Fibroblast of lung (primary cell): ENCODE results near the gene BZW1. TPM values are rescaled to one million over a fixed set of nuclear protein-coding genes. Genes with fewer than 3 reads are reported as not detected.
"Not testable (repeated sequence)": the region's sequence is repeated elsewhere in the genome, so short reads cannot be mapped to it uniquely, and the experiment has no call there.

Experiments
- DNase-seq, 2 donors: peaks; one replicate each; pipeline versions ENCODE4 v3.0.0 to v3.0.0-alpha.2; 2010; ENCODE audit warnings: low read depth in 2 of 2
- H2AFZ ChIP-seq: 2 replicates; pipeline ENCODE4 v1.5.1; 2012; ENCODE audit warnings: low read length, control low read depth, inconsistent platforms
- H3K27ac ChIP-seq: 2 replicates; pipeline ENCODE4 v1.5.1; 2011; ENCODE audit warnings: low read length, control low read depth; ENCODE audit not compliant: insufficient read depth
- H3K27me3 ChIP-seq: 2 replicates; pipeline ENCODE4 v1.5.1; 2011; ENCODE audit warnings: mild to moderate bottlenecking, low read length; ENCODE audit not compliant: control insufficient read depth, insufficient read depth
- H3K36me3 ChIP-seq: 2 replicates; pipeline ENCODE4 v1.5.1; 2011; ENCODE audit warnings: low read length; ENCODE audit not compliant: control insufficient read depth, insufficient read depth
- H3K4me1 ChIP-seq: 2 replicates; pipeline ENCODE4 v1.5.1; 2011; ENCODE audit warnings: low read length; ENCODE audit not compliant: control insufficient read depth, insufficient read depth; ENCODE audit errors: extremely low read depth
- H3K4me2 ChIP-seq: 2 replicates; pipeline ENCODE4 v1.5.1; 2011; ENCODE audit warnings: low read length, control low read depth; ENCODE audit not compliant: insufficient read depth; ENCODE audit errors: extremely low read depth
- H3K4me3 ChIP-seq, 4 experiments: fragments of 200-600 bp in 1 of 4; sonication (generic) in 1 of 4; replicated peaks in 1 of 4; 2 replicates each; pipeline ENCODE4 v1.5.1; 2011 to 2016; ENCODE audit warnings: low read length in 4 of 4, low read depth in 3 of 4, mild to moderate bottlenecking in 3 of 4, control low read depth in 2 of 4, inconsistent platforms in 1 of 4, mixed read lengths in 1 of 4; ENCODE audit not compliant: insufficient read depth in 1 of 4; ENCODE audit errors: control extremely low read depth in 1 of 4
- H3K79me2 ChIP-seq: 2 replicates; pipeline ENCODE4 v1.5.1; 2012; ENCODE audit warnings: mild to moderate bottlenecking, low read length, inconsistent platforms; ENCODE audit not compliant: control insufficient read depth, insufficient read depth
- H3K9ac ChIP-seq: 2 replicates; pipeline ENCODE4 v1.5.1; 2011; ENCODE audit warnings: mild to moderate bottlenecking, low read length, control low read depth; ENCODE audit not compliant: insufficient read depth
- H3K9me3 ChIP-seq: 2 replicates; pipeline ENCODE4 v1.5.1; 2012; ENCODE audit warnings: low read depth, low read length; ENCODE audit not compliant: control insufficient read depth, insufficient read depth
- H4K20me1 ChIP-seq: 2 replicates; pipeline ENCODE4 v1.5.1; 2011; ENCODE audit warnings: low read length; ENCODE audit not compliant: control insufficient read depth, insufficient read depth; ENCODE audit errors: extremely low read depth
- EZH2 ChIP-seq: IDR thresholded peaks from 2 replicates; pipeline ENCODE4 v1.5.1; 2012; ENCODE audit warnings: low read length, control low read depth, mild to moderate bottlenecking; ENCODE audit errors: missing control alignments
- polyA plus RNA-seq, 2 donors: library from polyadenylated mRNA; depleted of rRNA in 1 of 2; stranded (reverse) in 1 of 2; unstranded in 1 of 2; fragments of >200 nt; gene quantifications; 2 replicates each; pipeline ENCODE4 v1.2.1, GENCODE V29; 2011 to 2012; ENCODE audit warnings: missing spikeins in 1 of 2
- total RNA-seq: library from RNA; depleted of rRNA; stranded (reverse); fragments of >200 nt; gene quantifications from 2 replicates; pipeline ENCODE4 v1.2.1, GENCODE V29; 2014
- TF ChIP-seq, protein P1 (sequence below), 2 donors: IDR thresholded peaks in 1 of 2; conservative IDR thresholded peaks in 1 of 2; 1 replicate in 1 of 2; 2 replicates in 1 of 2; pipeline ENCODE4 v1.5.1; 2011 to 2012; ENCODE audit warnings: low read length in 2 of 2, control low read depth in 1 of 2, inconsistent platforms in 1 of 2, low read depth in 1 of 2, mild to moderate bottlenecking in 1 of 2

BZW1 gene
- total and polyA plus RNA-seq, 2 donors (not counting 1 experiment from before 2014, with no cell fraction given), result 325 to 425 TPM

DNA sequence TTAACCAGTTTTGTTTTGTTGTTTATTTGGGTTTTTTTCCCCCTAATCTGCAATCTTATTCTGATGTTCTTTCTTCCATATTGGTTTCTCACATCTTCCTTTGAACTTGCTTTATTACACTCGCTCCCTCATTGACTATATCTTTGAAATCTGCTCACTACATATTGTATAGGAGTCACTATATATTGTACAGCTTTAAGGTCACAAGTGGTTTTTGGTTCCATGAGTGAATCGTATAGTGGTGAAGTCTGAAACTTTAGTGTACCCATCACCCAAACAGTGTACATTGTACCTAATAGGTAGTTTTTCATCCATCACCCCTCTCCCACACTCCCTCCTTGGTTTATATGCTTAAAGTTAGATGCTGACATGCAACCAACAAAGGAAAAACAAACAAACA is 11.3 kb upstream of the BZW1 start:
- no peaks in the 10 kb centered on the region for H3K36me3 ChIP-seq
- no peak overlapping the region for H3K4me2 ChIP-seq
- no peaks in the 10 kb centered on the region for H4K20me1 ChIP-seq
- H3K9me3 ChIP-seq, result no peaks in the 10 kb centered on the region
- H3K27me3 ChIP-seq, result no peaks in the 10 kb centered on the region
- no peak overlapping the region for H3K4me3 ChIP-seq
- no peak for DNase-seq
- no peak overlapping the region for H2AFZ ChIP-seq
- no peak overlapping the region for H3K27ac ChIP-seq
- TF ChIP-seq, protein P1, sequence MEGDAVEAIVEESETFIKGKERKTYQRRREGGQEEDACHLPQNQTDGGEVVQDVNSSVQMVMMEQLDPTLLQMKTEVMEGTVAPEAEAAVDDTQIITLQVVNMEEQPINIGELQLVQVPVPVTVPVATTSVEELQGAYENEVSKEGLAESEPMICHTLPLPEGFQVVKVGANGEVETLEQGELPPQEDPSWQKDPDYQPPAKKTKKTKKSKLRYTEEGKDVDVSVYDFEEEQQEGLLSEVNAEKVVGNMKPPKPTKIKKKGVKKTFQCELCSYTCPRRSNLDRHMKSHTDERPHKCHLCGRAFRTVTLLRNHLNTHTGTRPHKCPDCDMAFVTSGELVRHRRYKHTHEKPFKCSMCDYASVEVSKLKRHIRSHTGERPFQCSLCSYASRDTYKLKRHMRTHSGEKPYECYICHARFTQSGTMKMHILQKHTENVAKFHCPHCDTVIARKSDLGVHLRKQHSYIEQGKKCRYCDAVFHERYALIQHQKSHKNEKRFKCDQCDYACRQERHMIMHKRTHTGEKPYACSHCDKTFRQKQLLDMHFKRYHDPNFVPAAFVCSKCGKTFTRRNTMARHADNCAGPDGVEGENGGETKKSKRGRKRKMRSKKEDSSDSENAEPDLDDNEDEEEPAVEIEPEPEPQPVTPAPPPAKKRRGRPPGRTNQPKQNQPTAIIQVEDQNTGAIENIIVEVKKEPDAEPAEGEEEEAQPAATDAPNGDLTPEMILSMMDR (conservative IDR thresholded peaks at IDR 0.05 in 1 of 2, IDR thresholded peaks at IDR 0.05 in 1 of 2; ENCODE audit: low read depth in 1 of 2, low read length in 2 of 2), result no peak
- TF ChIP-seq EZH2, result no peak
- no peaks in the 10 kb centered on the region for H3K79me2 ChIP-seq
- H3K4me1 ChIP-seq, result no peaks in the 10 kb centered on the region
- no peak overlapping the region for H3K9ac ChIP-seq

DNA sequence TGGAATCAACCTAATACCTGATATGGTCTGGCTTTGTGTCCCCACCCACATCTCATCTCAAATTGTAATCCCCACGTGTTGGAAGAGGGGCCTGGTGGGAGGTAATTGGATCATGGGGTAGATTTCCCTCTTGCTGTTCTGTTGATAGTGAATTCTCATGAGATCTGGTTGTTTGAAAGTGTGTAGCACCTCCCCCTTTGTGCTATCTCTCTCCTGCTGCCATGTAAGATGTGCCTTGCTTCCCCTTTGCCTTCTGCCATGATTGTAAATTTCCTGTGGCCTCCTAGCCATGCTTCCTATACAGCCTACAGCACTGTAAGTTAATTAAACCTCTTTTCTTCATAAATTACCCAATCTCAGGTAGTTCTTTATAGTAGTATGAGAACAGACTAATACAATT is 10.3 kb upstream of the BZW1 start:
- H3K36me3 ChIP-seq, DNase-seq, H4K20me1 ChIP-seq, H3K9ac ChIP-seq, H3K9me3 ChIP-seq, H3K79me2 ChIP-seq, H3K4me1 ChIP-seq, H2AFZ ChIP-seq, H3K4me2 ChIP-seq, H3K27ac ChIP-seq, H3K4me3 ChIP-seq, H3K27me3 ChIP-seq: not testable (repeated sequence)

DNA sequence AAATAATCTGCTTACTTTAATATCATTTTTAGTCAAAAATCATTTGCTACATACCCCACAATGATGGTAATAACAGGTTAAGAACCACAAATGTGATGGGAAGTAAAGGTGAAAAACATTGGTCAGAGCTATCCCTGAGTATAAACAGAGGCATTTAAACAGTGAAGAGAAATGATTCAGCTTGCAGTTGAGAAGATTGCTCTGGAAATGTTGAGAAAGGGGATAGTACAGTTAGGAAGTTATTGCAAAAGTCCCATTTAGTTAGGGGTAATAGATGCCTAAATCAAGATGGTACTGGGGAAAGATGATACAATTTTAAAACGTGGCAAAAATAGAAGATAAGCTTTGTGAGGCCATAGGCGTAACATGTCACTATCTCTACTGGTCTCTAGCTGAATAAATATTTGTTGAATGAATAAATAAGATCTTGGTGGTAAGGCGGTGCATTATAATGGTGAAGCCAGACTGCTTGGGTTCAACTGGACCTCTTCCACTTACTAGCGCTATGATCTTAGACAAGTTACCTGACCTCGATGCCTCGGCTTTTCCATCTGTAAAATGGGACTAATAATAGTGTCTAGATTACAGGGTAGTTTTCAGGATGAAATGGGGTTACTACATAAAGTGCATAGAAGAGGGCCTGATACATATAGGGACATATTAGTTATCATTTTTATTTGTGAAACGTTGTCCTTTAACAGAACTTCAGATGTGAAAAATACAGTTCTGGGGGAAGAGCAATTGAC is 2.0 kb upstream of the BZW1 start:
- peaks cover 3% of the 10 kb centered on the region for H3K36me3 ChIP-seq
- peak overlapping the region; percentile 99 for H3K4me2 ChIP-seq
- H3K27ac ChIP-seq, result peak overlapping the region; percentile 99
- H3K9ac ChIP-seq, result no peak overlapping the region
- no peaks in the 10 kb centered on the region for H3K27me3 ChIP-seq
- H3K4me1 ChIP-seq, result peaks cover 9% of the 10 kb centered on the region
- H4K20me1 ChIP-seq, result peaks cover 5% of the 10 kb centered on the region
- no peaks in the 10 kb centered on the region for H3K9me3 ChIP-seq
- H2AFZ ChIP-seq, result no peak overlapping the region
- TF ChIP-seq, protein P1 (conservative IDR thresholded peaks at IDR 0.05 in 1 of 2, IDR thresholded peaks at IDR 0.05 in 1 of 2; ENCODE audit: low read depth in 1 of 2, low read length in 2 of 2), result no peak
- no peak for TF ChIP-seq EZH2
- H3K79me2 ChIP-seq, result peaks cover 30% of the 10 kb centered on the region
- H3K4me3 ChIP-seq, result peak overlapping the region in 2 of 4 experiments; percentile 77 to 79
- peak in 1 of 2 donors; percentile 54 for DNase-seq
